MM.1S (cell line): Measurements from ENCODE around the gene MFSD1.

Source experiments
- EZH2 ChIP-seq: fragments of 300-600 bp; sonication (generic); optimal IDR thresholded peaks from 2 replicates; pipeline ENCODE3; 2017; ENCODE audit warnings: low read depth, mild to moderate bottlenecking, antibody characterized with exemption, low read length, mixed read lengths
- EZH2phosphoT487 ChIP-seq: fragments of 300-600 bp; sonication (generic); IDR thresholded peaks from 2 replicates; pipeline ENCODE4 v1.6.1; 2018; ENCODE audit warnings: antibody characterized with exemption, low read length
- TF ChIP-seq, protein P1 (sequence below): fragments of 300-600 bp; sonication (generic); IDR thresholded peaks from 2 replicates; pipeline ENCODE4 v1.5.1; 2016; ENCODE audit warnings: antibody characterized with exemption, low read length, mixed read lengths

- no peak for TF ChIP-seq EZH2phosphoT487
- TF ChIP-seq, protein P1, sequence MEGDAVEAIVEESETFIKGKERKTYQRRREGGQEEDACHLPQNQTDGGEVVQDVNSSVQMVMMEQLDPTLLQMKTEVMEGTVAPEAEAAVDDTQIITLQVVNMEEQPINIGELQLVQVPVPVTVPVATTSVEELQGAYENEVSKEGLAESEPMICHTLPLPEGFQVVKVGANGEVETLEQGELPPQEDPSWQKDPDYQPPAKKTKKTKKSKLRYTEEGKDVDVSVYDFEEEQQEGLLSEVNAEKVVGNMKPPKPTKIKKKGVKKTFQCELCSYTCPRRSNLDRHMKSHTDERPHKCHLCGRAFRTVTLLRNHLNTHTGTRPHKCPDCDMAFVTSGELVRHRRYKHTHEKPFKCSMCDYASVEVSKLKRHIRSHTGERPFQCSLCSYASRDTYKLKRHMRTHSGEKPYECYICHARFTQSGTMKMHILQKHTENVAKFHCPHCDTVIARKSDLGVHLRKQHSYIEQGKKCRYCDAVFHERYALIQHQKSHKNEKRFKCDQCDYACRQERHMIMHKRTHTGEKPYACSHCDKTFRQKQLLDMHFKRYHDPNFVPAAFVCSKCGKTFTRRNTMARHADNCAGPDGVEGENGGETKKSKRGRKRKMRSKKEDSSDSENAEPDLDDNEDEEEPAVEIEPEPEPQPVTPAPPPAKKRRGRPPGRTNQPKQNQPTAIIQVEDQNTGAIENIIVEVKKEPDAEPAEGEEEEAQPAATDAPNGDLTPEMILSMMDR: peak; percentile 85
- TF ChIP-seq EZH2: no peak
Measured at GRCh38 chr3:158845765-158846350, 44.0 kb downstream of the MFSD1 start.
